RWPE2 (cell line): ENCODE data around the gene WDR20.
A peak's percentile ranks its signal among the peaks of the same experiment; 100 is the strongest.

Experiments
- ATAC-seq: fragments of 200-7000 bp; cut with Tn5 transposase; 3 replicates; pipeline ENCODE4 v1.9.1; 2021; ENCODE audit warnings: low read depth
- DNase-seq: peaks from one replicate; pipeline ENCODE4 v3.0.0-alpha.2; 2020; ENCODE audit warnings: low spot score
- H3K27ac ChIP-seq: fragments of 450-650 bp; 2 replicates; pipeline ENCODE4 v1.5.1; 2017; ENCODE audit warnings: mild to moderate bottlenecking; ENCODE audit not compliant: poor library complexity, severe bottlenecking
- H3K27me3 ChIP-seq: fragments of 250-450 bp; sonication (Bioruptor Pico); 2 replicates; pipeline ENCODE4 v1.5.1; 2021; ENCODE audit warnings: mild to moderate bottlenecking, moderate library complexity; ENCODE audit not compliant: insufficient read depth, poor library complexity, severe bottlenecking
- H3K36me3 ChIP-seq: fragments of 250-450 bp; sonication (Bioruptor Pico); 2 replicates; pipeline ENCODE4 v1.5.1; 2020; ENCODE audit warnings: low read depth, mild to moderate bottlenecking, moderate library complexity
- H3K4me1 ChIP-seq: fragments of 250-450 bp; sonication (Bioruptor Pico); 2 replicates; pipeline ENCODE4 v1.5.1; 2021; ENCODE audit warnings: mild to moderate bottlenecking, moderate library complexity; ENCODE audit not compliant: insufficient read depth, poor library complexity, severe bottlenecking
- H3K4me3 ChIP-seq: fragments of 250-450 bp; sonication (Bioruptor Pico); 2 replicates; pipeline ENCODE4 v1.5.1; 2021; ENCODE audit warnings: mild to moderate bottlenecking, moderate library complexity; ENCODE audit not compliant: severe bottlenecking
- H3K9me3 ChIP-seq: fragments of 250-450 bp; sonication (Bioruptor Pico); 2 replicates; pipeline ENCODE4 v1.5.1; 2021; ENCODE audit warnings: mild to moderate bottlenecking, moderate library complexity; ENCODE audit not compliant: severe bottlenecking
- TF ChIP-seq, protein P1 (sequence below): fragments of 450-650 bp; IDR thresholded peaks from one replicate; pipeline ENCODE4 v1.5.1; 2017; ENCODE audit warnings: mild to moderate bottlenecking, moderate library complexity; ENCODE audit not compliant: poor library complexity, severe bottlenecking

WDR20 gene

DNA sequence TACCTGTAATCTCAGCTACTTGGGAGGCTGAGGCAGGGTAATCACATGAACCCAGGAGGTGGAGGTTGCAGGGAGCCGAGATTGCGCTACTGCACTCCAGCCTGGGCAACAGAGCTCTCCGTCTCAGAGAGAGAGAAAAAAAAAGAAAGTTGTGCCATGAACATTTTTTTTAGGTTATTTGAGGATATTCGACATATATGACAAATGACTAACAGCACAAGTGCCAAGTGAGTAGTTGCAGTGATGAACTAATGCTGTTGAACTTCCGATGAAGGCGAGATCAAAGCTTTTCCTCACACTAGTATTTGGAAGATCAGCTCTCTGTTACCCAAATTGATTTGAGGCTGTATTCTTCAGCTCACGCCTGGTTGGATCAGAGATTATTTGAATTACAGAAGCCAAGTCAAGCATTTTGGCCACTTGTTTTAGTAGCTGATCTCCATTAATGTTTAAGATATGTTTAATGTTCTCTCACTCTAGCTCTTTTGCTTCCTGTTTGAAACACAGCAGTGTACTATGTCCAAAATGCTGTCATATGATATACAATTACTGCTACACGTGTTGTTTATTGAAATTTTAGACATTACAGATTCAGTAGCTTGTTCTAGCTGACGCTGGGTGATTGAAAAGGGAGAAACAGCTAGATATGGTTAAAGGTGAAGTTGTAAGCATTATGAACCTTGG, 43.4 kb downstream of the WDR20 start:
- TF ChIP-seq, protein P1, sequence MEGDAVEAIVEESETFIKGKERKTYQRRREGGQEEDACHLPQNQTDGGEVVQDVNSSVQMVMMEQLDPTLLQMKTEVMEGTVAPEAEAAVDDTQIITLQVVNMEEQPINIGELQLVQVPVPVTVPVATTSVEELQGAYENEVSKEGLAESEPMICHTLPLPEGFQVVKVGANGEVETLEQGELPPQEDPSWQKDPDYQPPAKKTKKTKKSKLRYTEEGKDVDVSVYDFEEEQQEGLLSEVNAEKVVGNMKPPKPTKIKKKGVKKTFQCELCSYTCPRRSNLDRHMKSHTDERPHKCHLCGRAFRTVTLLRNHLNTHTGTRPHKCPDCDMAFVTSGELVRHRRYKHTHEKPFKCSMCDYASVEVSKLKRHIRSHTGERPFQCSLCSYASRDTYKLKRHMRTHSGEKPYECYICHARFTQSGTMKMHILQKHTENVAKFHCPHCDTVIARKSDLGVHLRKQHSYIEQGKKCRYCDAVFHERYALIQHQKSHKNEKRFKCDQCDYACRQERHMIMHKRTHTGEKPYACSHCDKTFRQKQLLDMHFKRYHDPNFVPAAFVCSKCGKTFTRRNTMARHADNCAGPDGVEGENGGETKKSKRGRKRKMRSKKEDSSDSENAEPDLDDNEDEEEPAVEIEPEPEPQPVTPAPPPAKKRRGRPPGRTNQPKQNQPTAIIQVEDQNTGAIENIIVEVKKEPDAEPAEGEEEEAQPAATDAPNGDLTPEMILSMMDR: no peak
- Histone ChIP-seq H3K27me3 (no peaks in the 10 kb centered on the region), H3K36me3 (no peaks in the 10 kb centered on the region), H3K9me3 (no peaks in the 10 kb centered on the region), H3K27ac (no peak overlapping the region), H3K4me3 (no peak overlapping the region), H3K4me1 (peaks cover 27% of the 10 kb centered on the region)
- DNase-seq (no peak), ATAC-seq (no peak)

DNA sequence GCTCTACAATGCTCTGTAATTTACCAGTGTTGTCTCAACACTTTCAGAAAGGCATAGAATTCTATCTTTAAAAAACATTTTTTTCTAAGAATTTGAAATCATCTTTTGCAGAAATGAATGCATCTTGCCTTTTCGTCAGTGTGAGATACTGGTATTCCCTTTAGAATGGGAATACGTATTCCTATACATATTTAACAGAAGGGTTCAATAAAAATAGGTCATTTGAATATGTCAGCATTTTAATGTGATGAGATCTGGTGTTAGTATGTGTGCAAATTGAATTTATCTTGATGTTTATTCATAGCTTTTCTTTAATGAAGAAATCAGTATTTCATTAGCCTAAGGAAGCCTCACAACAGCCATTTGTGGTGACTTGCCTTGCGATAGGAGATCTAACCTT, 44.2 kb downstream of the WDR20 start:
- Histone ChIP-seq H3K27me3 (no peaks in the 10 kb centered on the region), H3K36me3 (no peaks in the 10 kb centered on the region), H3K4me3 (no peak overlapping the region), H3K4me1 (peaks cover 27% of the 10 kb centered on the region), H3K9me3 (no peaks in the 10 kb centered on the region), H3K27ac (no peak overlapping the region)
- ATAC-seq (no peak), DNase-seq (no peak)
- TF ChIP-seq, protein P1: no peak

DNA sequence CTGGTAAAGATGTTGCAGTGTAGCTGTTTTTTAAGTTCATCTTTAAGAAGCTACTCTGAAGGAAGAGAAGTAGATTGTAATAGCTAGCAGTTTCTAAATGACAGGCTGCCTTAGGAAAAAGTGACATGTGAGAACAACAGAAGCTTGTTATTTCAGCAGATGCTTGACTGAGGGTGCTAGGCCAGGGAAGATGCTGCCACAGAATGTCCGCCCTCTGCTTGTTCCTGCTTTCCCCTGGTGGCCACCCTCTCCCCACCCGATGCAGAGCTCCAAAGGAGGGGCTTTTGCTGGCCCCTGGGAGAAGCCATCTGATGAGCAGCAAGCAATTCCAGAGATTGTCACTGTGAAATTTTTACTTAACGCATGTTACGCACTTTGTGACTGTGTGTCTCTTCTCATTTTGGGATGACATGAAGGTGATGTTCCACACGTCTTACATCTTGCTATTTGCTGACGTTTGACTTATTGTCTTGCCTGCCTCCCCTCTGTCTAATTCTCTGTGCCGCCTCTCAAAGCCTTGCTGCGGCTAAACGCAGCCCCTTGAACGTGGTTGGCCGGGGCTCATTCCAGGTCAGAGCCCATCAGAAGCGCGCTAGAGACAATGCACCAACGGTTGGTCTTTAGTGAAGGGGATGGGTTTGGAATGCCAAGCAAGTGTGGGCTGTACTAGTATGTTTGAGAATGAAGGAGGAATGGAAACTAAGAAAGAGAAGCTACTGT, 44.8 kb downstream of the WDR20 start:
- H3K4me1 ChIP-seq: peaks cover 27% of the 10 kb centered on the region
- H3K36me3 ChIP-seq: no peaks in the 10 kb centered on the region
- no peak for DNase-seq
- TF ChIP-seq, protein P1: no peak
- H3K4me3 ChIP-seq: no peak overlapping the region
- no peaks in the 10 kb centered on the region for H3K27me3 ChIP-seq
- no peak overlapping the region for H3K27ac ChIP-seq
- H3K9me3 ChIP-seq: no peaks in the 10 kb centered on the region
- ATAC-seq: no peak

DNA sequence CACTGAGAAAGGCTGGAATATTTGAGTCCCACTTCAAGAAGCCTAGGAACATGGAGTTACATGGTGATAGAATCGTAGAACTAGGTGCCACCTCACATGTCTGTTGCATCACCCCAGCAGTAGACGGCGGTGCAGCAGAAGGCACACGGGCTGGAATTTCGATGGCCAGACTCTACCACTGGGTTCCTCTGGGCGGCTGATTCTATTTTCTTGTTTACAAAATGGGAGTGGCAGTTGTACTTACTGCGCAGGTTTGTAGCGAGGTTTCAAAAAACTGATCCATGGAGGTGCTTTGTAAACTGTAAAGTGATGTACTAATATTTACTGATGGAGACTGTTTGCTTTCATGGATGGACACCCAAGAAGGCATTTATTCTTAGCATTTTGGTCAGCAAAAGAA, 45.7 kb downstream of the WDR20 start:
- H3K27ac ChIP-seq: no peak overlapping the region
- H3K9me3 ChIP-seq: no peaks in the 10 kb centered on the region
- TF ChIP-seq, protein P1: no peak
- H3K4me3 ChIP-seq: no peak overlapping the region
- ATAC-seq (no peak), DNase-seq (no peak)
- no peaks in the 10 kb centered on the region for H3K27me3 ChIP-seq
- H3K36me3 ChIP-seq: no peaks in the 10 kb centered on the region
- peaks cover 30% of the 10 kb centered on the region for H3K4me1 ChIP-seq

DNA sequence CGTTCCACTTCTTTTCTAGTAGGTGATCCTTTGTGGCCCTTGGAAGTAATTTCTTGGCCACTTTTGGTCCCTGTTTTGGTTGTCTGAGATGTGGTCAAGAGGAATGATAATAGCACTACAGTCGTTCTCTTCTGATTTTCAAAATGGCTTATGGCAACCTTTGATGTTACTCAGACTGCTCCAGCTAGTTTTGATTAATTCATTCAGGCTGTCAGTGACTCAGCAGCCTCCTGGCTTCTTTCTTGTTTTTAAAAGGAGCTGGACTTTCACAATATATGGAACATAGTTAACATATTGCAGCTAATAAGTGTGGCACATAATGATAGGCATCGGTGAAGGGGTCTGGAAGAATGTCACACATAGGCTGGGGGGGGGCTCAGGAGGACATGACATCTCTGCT, 47.3 kb downstream of the WDR20 start:
- peak; percentile 91 for ATAC-seq
- H3K4me3 ChIP-seq: no peak overlapping the region
- H3K27me3 ChIP-seq: no peaks in the 10 kb centered on the region
- H3K9me3 ChIP-seq: no peaks in the 10 kb centered on the region
- no peaks in the 10 kb centered on the region for H3K36me3 ChIP-seq
- TF ChIP-seq, protein P1: no peak
- no peak for DNase-seq
- peak overlapping the region; percentile 46 for H3K27ac ChIP-seq
- peaks cover 31% of the 10 kb centered on the region for H3K4me1 ChIP-seq
